Measurements from ENCODE around the gene PPIF. TPM values are rescaled to one million over a fixed set of nuclear protein-coding genes. Genes with fewer than 3 reads are reported as not detected.

The PPIF gene
- total RNA-seq, 1 experiment from 2014 or later = 59.0 TPM

- H3K9me3 ChIP-seq (ENCODE audit: control insufficient read depth, insufficient read depth, low read depth, low read length) = no peaks in the 10 kb centered on the region
- H3K36me3 ChIP-seq (ENCODE audit: control insufficient read depth, insufficient read depth, low read length) = no peaks in the 10 kb centered on the region; the same call in 1 of the 2 replicates
- ATAC-seq (no peak), DNase-seq (ENCODE audit: low read depth, low spot score) (no peak)
- TF ChIP-seq SIN3A (IDR thresholded peaks at IDR 0.05; ENCODE audit: borderline replicate concordance, insufficient read depth, low read depth, low read length) = no peak
- no peak for TF ChIP-seq TCF7L2 (IDR thresholded peaks at IDR 0.05; ENCODE audit: low read depth, low read length)
- TF ChIP-seq POLR2AphosphoS5 (IDR thresholded peaks at IDR 0.05; ENCODE audit: low read depth, low read length) = no peak
- BruUV-seq (replicated peaks) = no TSS peak
- no peaks in the 10 kb centered on the region for H3K4me1 ChIP-seq (ENCODE audit: control insufficient read depth, insufficient read depth, low read length)
- H3K27me3 ChIP-seq (ENCODE audit: control insufficient read depth, insufficient read depth, low read length) = no peaks in the 10 kb centered on the region
- ChIA-PET POLR2A (interaction anchor here (0.6 kb wide), 1 partner anchor 32 kb away, joined by 3 read pairs; no protein-coding TSS in a partner anchor), CTCF (interaction anchor here (1.1 kb wide), 1 partner anchor 10 kb away, joined by 4 read pairs; no protein-coding TSS in a partner anchor)
- H3K4me3 ChIP-seq (ENCODE audit: low read depth in 2 of 2, low read length in 2 of 2) = no peak overlapping the region
- in situ Hi-C loops (cut with HindIII; ENCODE audit: low pct_unique_long_range_greater_than_20kb, low sequenced_read_pairs) = no loop called here
- no peak overlapping the region for H3K27ac ChIP-seq (ENCODE audit: low read length)
- intact Hi-C loops (cut with micrococcal nuclease; ENCODE audit: unreplicated experiment) = no loop called here
Observed at GRCh38 chr10:79356104-79356503, 8.8 kb downstream of the PPIF start.

- Histone ChIP-seq H3K27me3 (ENCODE audit: control insufficient read depth, insufficient read depth, low read length) (no peaks in the 10 kb centered on the region), H3K27ac (ENCODE audit: low read length) (no peak overlapping the region), H3K4me3 (ENCODE audit: low read depth in 2 of 2, low read length in 2 of 2) (no peak overlapping the region), H3K4me1 (ENCODE audit: control insufficient read depth, insufficient read depth, low read length) (no peaks in the 10 kb centered on the region), H3K9me3 (ENCODE audit: control insufficient read depth, insufficient read depth, low read depth, low read length) (no peaks in the 10 kb centered on the region), H3K36me3 (ENCODE audit: control insufficient read depth, insufficient read depth, low read length) (no peaks in the 10 kb centered on the region; the same call in 1 of the 2 replicates)
- TF ChIP-seq TCF7L2 (IDR thresholded peaks at IDR 0.05; ENCODE audit: low read depth, low read length) (no peak), CTCF (IDR thresholded peaks at IDR 0.05) (no peak)
- in situ Hi-C loops (cut with HindIII; ENCODE audit: low pct_unique_long_range_greater_than_20kb, low sequenced_read_pairs) = no loop called here
- intact Hi-C loops (cut with micrococcal nuclease; ENCODE audit: unreplicated experiment) = no loop called here
- ChIA-PET POLR2A (no interaction called here), CTCF (no interaction called here)
- no peak for DNase-seq (ENCODE audit: low read depth, low spot score)
- no TSS peak for BruUV-seq (replicated peaks)
- no peak for ATAC-seq
Observed at GRCh38 chr10:79357180-79357579, 9.9 kb downstream of the PPIF start.

GRCh38 chr10:79358811-79359210 lies 11.5 kb downstream of the PPIF start:
- Histone ChIP-seq H3K4me3 (ENCODE audit: low read depth in 2 of 2, low read length in 2 of 2) (no peak overlapping the region), H3K27ac (ENCODE audit: low read length) (no peak overlapping the region), H3K9me3 (ENCODE audit: control insufficient read depth, insufficient read depth, low read depth, low read length) (no peaks in the 10 kb centered on the region), H3K27me3 (ENCODE audit: control insufficient read depth, insufficient read depth, low read length) (peaks cover 3% of the 10 kb centered on the region; the same call in 1 of the 2 replicates), H3K36me3 (ENCODE audit: control insufficient read depth, insufficient read depth, low read length) (no peaks in the 10 kb centered on the region), H3K4me1 (ENCODE audit: control insufficient read depth, insufficient read depth, low read length) (no peaks in the 10 kb centered on the region)
- TF ChIP-seq SIN3A (IDR thresholded peaks at IDR 0.05; ENCODE audit: borderline replicate concordance, insufficient read depth, low read depth, low read length) = no peak
- ChIA-PET POLR2A (no interaction called here), CTCF (no interaction called here)
- intact Hi-C loops (cut with micrococcal nuclease; ENCODE audit: unreplicated experiment) = no loop called here
- no peak for DNase-seq (ENCODE audit: low read depth, low spot score)
- in situ Hi-C loops (cut with HindIII; ENCODE audit: low pct_unique_long_range_greater_than_20kb, low sequenced_read_pairs) = no loop called here
- no peak for ATAC-seq
- no TSS peak for BruUV-seq (replicated peaks)

GRCh38 chr10:79359816-79360498 lies 12.7 kb downstream of the PPIF start:
- CTCF ChIA-PET = no interaction called here
- in situ Hi-C loops (cut with HindIII; ENCODE audit: low pct_unique_long_range_greater_than_20kb, low sequenced_read_pairs) = no loop called here

More at GRCh38 chr10:79359816-79360498, 12.7 kb downstream of the PPIF start:
- DNase-seq (ENCODE audit: low read depth, low spot score) (no peak), ATAC-seq (no peak)
- Histone ChIP-seq H3K4me3 (ENCODE audit: low read depth in 2 of 2, low read length in 2 of 2) (no peak overlapping the region), H3K36me3 (ENCODE audit: control insufficient read depth, insufficient read depth, low read length) (no peaks in the 10 kb centered on the region), H3K27ac (ENCODE audit: low read length) (no peak overlapping the region), H3K4me1 (ENCODE audit: control insufficient read depth, insufficient read depth, low read length) (no peaks in the 10 kb centered on the region), H3K9me3 (ENCODE audit: control insufficient read depth, insufficient read depth, low read depth, low read length) (no peaks in the 10 kb centered on the region), H3K27me3 (ENCODE audit: control insufficient read depth, insufficient read depth, low read length) (peaks cover 11% of the 10 kb centered on the region; the same call in 1 of the 2 replicates)
- no TSS peak for BruUV-seq (replicated peaks)
- POLR2A ChIA-PET = interaction anchor here (0.6 kb wide), 1 partner anchor 803 kb away, joined by 3 read pairs; no protein-coding TSS in a partner anchor
- intact Hi-C loops (cut with micrococcal nuclease; ENCODE audit: unreplicated experiment) = no loop called here
- TF ChIP-seq SIN3A (IDR thresholded peaks at IDR 0.05; ENCODE audit: borderline replicate concordance, insufficient read depth, low read depth, low read length) = no peak
- no peak for TF ChIP-seq TCF7L2 (IDR thresholded peaks at IDR 0.05; ENCODE audit: low read depth, low read length)
- TF ChIP-seq POLR2AphosphoS5 (IDR thresholded peaks at IDR 0.05; ENCODE audit: low read depth, low read length) = no peak
- TF ChIP-seq REST (IDR thresholded peaks at IDR 0.05; ENCODE audit: insufficient read depth in 1 of 2, low read depth in 2 of 2, low read length in 1 of 2) = no peak
- no peak for TF ChIP-seq CTCF (IDR thresholded peaks at IDR 0.05)

All from Panc1 (cell line).